ENCODE results near the gene FARP1. TPM values are rescaled to one million over a fixed set of nuclear protein-coding genes. Genes with fewer than 3 reads are reported as not detected.

Gene FARP1
- total and polyA plus RNA-seq, 10 of the 15 experiments (the other 5 are each of a cell fraction or from before 2014, with no cell fraction given): 0.17 to 6.9 (median 0.68) TPM

DNA sequence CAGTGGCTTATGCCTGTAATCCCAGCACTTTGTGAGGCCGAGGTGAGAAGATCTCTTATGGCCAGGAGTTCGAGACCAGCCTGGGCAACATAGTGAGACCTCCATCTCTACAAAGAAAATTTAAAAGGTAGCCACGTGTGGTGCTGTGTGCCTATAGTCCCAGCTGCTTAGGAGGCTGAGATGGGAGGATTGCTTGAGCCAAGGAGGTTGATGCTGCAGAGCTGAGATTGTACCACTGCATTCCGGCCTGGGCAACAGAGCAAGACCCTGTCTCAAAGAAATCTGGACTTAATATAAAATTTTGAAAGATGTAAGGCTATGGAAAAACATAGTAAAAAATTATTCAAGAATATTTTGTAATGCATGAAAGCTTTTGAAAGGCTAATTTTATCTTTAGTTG is 99.5 kb downstream of the FARP1 start:
- DNase-seq (ENCODE audit: low read depth, low spot score) (no peak), ATAC-seq (no peak), FAIRE-seq (no peak)
- Histone ChIP-seq H4K20me1 (ENCODE audit: control insufficient read depth, insufficient read depth) (no peaks in the 10 kb centered on the region), H3K4me2 (ENCODE audit: control insufficient read depth, insufficient read depth) (no peak overlapping the region), H3K36me3 (ENCODE audit: control insufficient read depth in 2 of 2, insufficient read depth in 2 of 2, low read length in 1 of 2) (no peaks in the 10 kb centered on the region), H3K79me2 (ENCODE audit: control insufficient read depth, insufficient read depth, low read length) (no peaks in the 10 kb centered on the region), H3K27me3 (replicated peaks in 1 of 2; ENCODE audit: control insufficient read depth in 2 of 2, insufficient read depth in 2 of 2, low read length in 1 of 2) (no peaks in the 10 kb centered on the region), H2AFZ (ENCODE audit: control insufficient read depth, low read depth, low read length) (no peak overlapping the region), H3K9me3 (replicated peaks; ENCODE audit: control insufficient read depth, insufficient read depth, low read length) (no peaks in the 10 kb centered on the region), H3K27ac (ENCODE audit: control insufficient read depth, insufficient read depth) (no peak overlapping the region), H3K4me3 (no peak overlapping the region), H3K4me1 (ENCODE audit: control insufficient read depth, insufficient read depth, low read length) (no peaks in the 10 kb centered on the region), H3K9ac (ENCODE audit: control insufficient read depth, insufficient read depth, low read length) (no peak overlapping the region)
- in situ Hi-C loops (cut with MboI): no loop called here
- BruUV-seq (replicated peaks): no TSS peak
- CTCF ChIA-PET: no interaction called here
- SMC1A ChIA-PET (ENCODE audit: uncharacterized antibody, unreplicated experiment): no interaction called here
- intact Hi-C loops (cut with micrococcal nuclease; ENCODE audit: unreplicated experiment): no loop called here
- 6% methylated on average over 4 of the region's 4 CpGs for WGBS (ENCODE audit: insufficient coverage, insufficient replicate concordance, low lambda C conversion rate, missing lambda C conversion rate)
- TF ChIP-seq YBX1 (IDR thresholded peaks at IDR 0.05): no peak
- no peak for TF ChIP-seq YY1 (IDR thresholded peaks at IDR 0.05; ENCODE audit: low read depth, low read length)
- TF ChIP-seq ZBED1 (IDR thresholded peaks at IDR 0.05; ENCODE audit: borderline replicate concordance): no peak
- no peak for TF ChIP-seq REST (IDR thresholded peaks at IDR 0.05; ENCODE audit: low read depth, low read length)
- no peak for TF ChIP-seq POLR2AphosphoS2 (IDR thresholded peaks at IDR 0.05; ENCODE audit: low read depth, low read length)
- no peak for TF ChIP-seq FOS (IDR thresholded peaks at IDR 0.05; ENCODE audit: borderline replicate concordance, extremely low read depth, insufficient read length)
- TF ChIP-seq NBN (IDR thresholded peaks at IDR 0.05): no peak
- no peak for TF ChIP-seq KDM1A (IDR thresholded peaks at IDR 0.05; ENCODE audit: borderline replicate concordance)
- no peak for TF ChIP-seq USF2 (IDR thresholded peaks at IDR 0.05; ENCODE audit: borderline replicate concordance, low read depth, low read length)
- TF ChIP-seq GABPA (IDR thresholded peaks at IDR 0.05; ENCODE audit: low read depth): no peak
- no peak for TF ChIP-seq MEF2A (IDR thresholded peaks at IDR 0.05; ENCODE audit: insufficient read depth, low read depth, low read length)
- no peak for TF ChIP-seq EP300 (IDR thresholded peaks at IDR 0.05; ENCODE audit: borderline replicate concordance in 1 of 2, control insufficient read depth in 1 of 2, low read depth in 2 of 2, low read length in 2 of 2)
- RAD21 ChIA-PET (ENCODE audit: unreplicated experiment): no interaction called here
- POLR2A ChIA-PET: no interaction called here
